HG03196 (cell line): ENCODE measurements around the gene MACROH2A1.
A peak's percentile ranks its signal among the peaks of the same experiment; 100 is the strongest.

ENCODE experiments used
- ATAC-seq: cut with Tn5 transposase; IDR thresholded peaks from one replicate; pipeline ENCODE4 v1.9.1; 2021; ENCODE audit not compliant: unreplicated experiment

The MACROH2A1 gene

GRCh38 chr5:135398855-135399793, at the start of gene MACROH2A1:
MACROH2A1 (minus strand) TSS chr5:135399231; CDS start chr5:135389093, 10,138 bp downstream.
- peak; percentile 85 for ATAC-seq

- no peak for ATAC-seq
Observed at GRCh38 chr5:135448071-135448739, 49.2 kb upstream of the MACROH2A1 start.

- ATAC-seq = no peak
Observed at GRCh38 chr5:135447298-135447929, 48.4 kb upstream of the MACROH2A1 start, which contains the start of gene DCANP1. DCANP1 (minus strand) TSS chr5:135447348; CDS start chr5:135447108, 240 bp downstream.

- ATAC-seq = no peak
Observed at GRCh38 chr5:135446615-135447014, 47.6 kb upstream of the MACROH2A1 start.

GRCh38 chr5:135446206-135446605, 47.2 kb upstream of the MACROH2A1 start:
- ATAC-seq = no peak

- no peak for ATAC-seq
Observed at GRCh38 chr5:135445306-135445985, 46.4 kb upstream of the MACROH2A1 start.

- ATAC-seq = no peak
Observed at GRCh38 chr5:135444881-135445280, 45.9 kb upstream of the MACROH2A1 start.

- no peak for ATAC-seq
Observed at GRCh38 chr5:135444360-135444759, 45.3 kb upstream of the MACROH2A1 start.

GRCh38 chr5:135443161-135443960, 44.3 kb upstream of the MACROH2A1 start:
- no peak for ATAC-seq

GRCh38 chr5:135442431-135443160, 43.6 kb upstream of the MACROH2A1 start:
- no peak for ATAC-seq

- ATAC-seq = no peak
Observed at GRCh38 chr5:135441919-135442318, 42.9 kb upstream of the MACROH2A1 start.

GRCh38 chr5:135441350-135441831, 42.4 kb upstream of the MACROH2A1 start:
- no peak for ATAC-seq

GRCh38 chr5:135440916-135441315, 41.9 kb upstream of the MACROH2A1 start:
- ATAC-seq = no peak

- no peak for ATAC-seq
Observed at GRCh38 chr5:135439231-135440205, 40.5 kb upstream of the MACROH2A1 start.

GRCh38 chr5:135438636-135439221, 39.7 kb upstream of the MACROH2A1 start:
- ATAC-seq = no peak

- ATAC-seq = no peak
Observed at GRCh38 chr5:135437796-135438560, 38.9 kb upstream of the MACROH2A1 start.

GRCh38 chr5:135437422-135437795, 38.4 kb upstream of the MACROH2A1 start:
- ATAC-seq = no peak
